GM23338 (cell line): ENCODE results near the gene TOR1AIP2. TPM values are rescaled to one million over a fixed set of nuclear protein-coding genes. Genes with fewer than 3 reads are reported as not detected.

Source experiments
- ATAC-seq: fragments of 200-7000 bp; cut with Tn5 transposase; 3 replicates; pipeline ENCODE4 v1.9.1; 2020
- DNase-seq: peaks from one replicate; pipeline ENCODE4 v3.0.0-alpha.2; 2015; ENCODE audit warnings: low spot score
- H2AFZ ChIP-seq: fragments of 200-600 bp; sonication (generic); 2 replicates; pipeline ENCODE4 v1.8.0; 2016; ENCODE audit warnings: antibody characterized with exemption, mild to moderate bottlenecking, moderate library complexity
- H3F3A ChIP-seq: fragments of 200-600 bp; sonication (generic); replicated peaks from 2 replicates; pipeline ENCODE4 v1.8.0; 2017; ENCODE audit warnings: antibody characterized with exemption, mixed run types, low read depth
- H3K27ac ChIP-seq: fragments of 200-600 bp; sonication (generic); 2 replicates; pipeline ENCODE4 v1.6.1; 2016; ENCODE audit warnings: low read depth
- H3K27me3 ChIP-seq: fragments of 200-600 bp; sonication (generic); 2 replicates; pipeline ENCODE4 v1.8.0; 2016; ENCODE audit warnings: mild to moderate bottlenecking, mixed run types, moderate library complexity; ENCODE audit not compliant: insufficient read depth
- H3K36me3 ChIP-seq: fragments of 200-600 bp; sonication (generic); 2 replicates; pipeline ENCODE4 v1.8.0; 2016; ENCODE audit warnings: mild to moderate bottlenecking; ENCODE audit not compliant: insufficient read depth
- H3K4me1 ChIP-seq: fragments of 200-600 bp; sonication (generic); 2 replicates; pipeline ENCODE4 v1.8.0; 2016; ENCODE audit warnings: mild to moderate bottlenecking, moderate library complexity; ENCODE audit not compliant: insufficient read depth
- H3K4me2 ChIP-seq: fragments of 200-600 bp; sonication (generic); 2 replicates; pipeline ENCODE4 v1.7.1; 2017; ENCODE audit warnings: mixed run types
- H3K4me3 ChIP-seq: fragments of 200-600 bp; sonication (generic); 2 replicates; pipeline ENCODE4 v1.6.1; 2016; ENCODE audit warnings: mixed run types
- H3K79me2 ChIP-seq: fragments of 200-600 bp; sonication (generic); replicated peaks from 2 replicates; pipeline ENCODE4 v1.8.0; 2017; ENCODE audit warnings: mild to moderate bottlenecking; ENCODE audit not compliant: insufficient read depth
- H3K9me2 ChIP-seq: fragments of 200-600 bp; sonication (generic); 2 replicates; pipeline ENCODE4 v1.8.0; 2017; ENCODE audit not compliant: insufficient read depth
- H4K20me1 ChIP-seq: fragments of 200-600 bp; sonication (generic); replicated peaks from 2 replicates; pipeline ENCODE4 v1.8.0; 2017; ENCODE audit warnings: mild to moderate bottlenecking; ENCODE audit not compliant: insufficient read depth
- H3K27ac Mint-ChIP-seq: 2 replicates; pipeline ENCODE4 v1.8.0; 2020; ENCODE audit warnings: inconsistent platforms, mild to moderate bottlenecking, moderate library complexity, mixed read lengths
- H3K27me3 Mint-ChIP-seq: 3 replicates; pipeline ENCODE4 v1.8.0; 2022; ENCODE audit warnings: low read depth, mild to moderate bottlenecking, moderate library complexity, mixed read lengths, inconsistent platforms; ENCODE audit not compliant: insufficient read depth, poor library complexity
- H3K36me3 Mint-ChIP-seq: 3 replicates; pipeline ENCODE4 v1.8.0; 2021; ENCODE audit warnings: low read depth, mild to moderate bottlenecking, inconsistent platforms, moderate library complexity, mixed read lengths
- H3K4me1 Mint-ChIP-seq: 3 replicates; pipeline ENCODE4 v1.8.0; 2020; ENCODE audit warnings: mild to moderate bottlenecking, inconsistent platforms, mixed read lengths
- H3K4me3 Mint-ChIP-seq: 3 replicates; pipeline ENCODE4 v1.8.0; 2021; ENCODE audit warnings: moderate library complexity, mild to moderate bottlenecking, inconsistent platforms, mixed read lengths
- H3K9me3 Mint-ChIP-seq: 3 replicates; pipeline ENCODE4 v1.8.0; 2020; ENCODE audit warnings: moderate library complexity, mild to moderate bottlenecking, inconsistent platforms, mixed read lengths
- CREB1 ChIP-seq: fragments of 250-450 bp; sonication (Bioruptor Pico); IDR thresholded peaks from 2 replicates; pipeline ENCODE4 v1.5.0; 2020; ENCODE audit warnings: low read depth, mild to moderate bottlenecking, moderate library complexity
- CTCF ChIP-seq, 2 experiments: fragments of 200-600 bp in 1 of 2; sonication (generic) in 1 of 2; conservative IDR thresholded peaks; 2 replicates each; pipeline versions ENCODE4 v1.5.1 to v1.6.1; 2016 to 2017; ENCODE audit warnings: antibody characterized with exemption in 2 of 2, low read depth in 2 of 2, mild to moderate bottlenecking in 2 of 2, moderate library complexity in 1 of 2
- ETS1 ChIP-seq: IDR thresholded peaks from 2 replicates; pipeline ENCODE4 v1.6.1; 2016; ENCODE audit warnings: antibody characterized with exemption
- EZH2 ChIP-seq: fragments of 200-600 bp; sonication (generic); IDR thresholded peaks from one replicate; pipeline ENCODE4 v1.8.0; 2017; ENCODE audit warnings: antibody characterized with exemption, mild to moderate bottlenecking, low read depth; ENCODE audit not compliant: unreplicated experiment
- EZH2phosphoT487 ChIP-seq: fragments of 200-600 bp; sonication (generic); IDR thresholded peaks from one replicate; pipeline ENCODE4 v1.8.1; 2018; ENCODE audit warnings: antibody characterized with exemption; ENCODE audit not compliant: unreplicated experiment
- NANOG ChIP-seq: IDR thresholded peaks from 2 replicates; pipeline ENCODE4 v1.6.1; 2016; ENCODE audit warnings: antibody characterized with exemption, borderline replicate concordance
- POLR2AphosphoS5 ChIP-seq: IDR thresholded peaks from 2 replicates; pipeline ENCODE4 v1.6.1; 2016; ENCODE audit warnings: antibody characterized with exemption, low read depth
- STAT1 ChIP-seq: IDR thresholded peaks from one replicate; pipeline ENCODE4 v1.6.1; 2016; ENCODE audit warnings: antibody characterized with exemption; ENCODE audit not compliant: unreplicated experiment
- ZNF114 ChIP-seq: fragments of 250-450 bp; sonication (Bioruptor Pico); IDR thresholded peaks from 2 replicates; pipeline ENCODE4 v1.5.0; 2020; ENCODE audit warnings: mild to moderate bottlenecking, moderate library complexity
- ZNF331 ChIP-seq: fragments of 250-450 bp; sonication (Bioruptor Pico); IDR thresholded peaks from 2 replicates; pipeline ENCODE4 v1.5.0; 2020; ENCODE audit warnings: low read depth, mild to moderate bottlenecking, moderate library complexity
- ZNF462 ChIP-seq: fragments of 250-450 bp; sonication (Bioruptor Pico); IDR thresholded peaks from 2 replicates; pipeline ENCODE4 v1.5.0; 2020; ENCODE audit warnings: mild to moderate bottlenecking, moderate library complexity
- polyA plus RNA-seq: library from polyadenylated mRNA; unstranded; fragments of >200 nt; fragmentation: Nextera tagmentation; extraction: Ambion mirVana; gene quantifications from 2 replicates; pipeline ENCODE4 v1.2.1, GENCODE V29; 2016
- total RNA-seq: library from RNA; depleted of rRNA; stranded (reverse); fragments of >200 nt; shearing (Covaris generic); gene quantifications from 2 replicates; pipeline ENCODE4 v1.2.3, GENCODE V29; 2014

The TOR1AIP2 gene
- total and polyA plus RNA-seq, 2 experiments from 2014 or later = 21.1 to 81.3 TPM

- no peak for TF ChIP-seq NANOG
- no peak for TF ChIP-seq ZNF462 (CRISPR knock-in tag)
These were observed 50.9 kb downstream of the TOR1AIP2 start (continued) for GRCh38 chr1:179826626-179827280.

DNA sequence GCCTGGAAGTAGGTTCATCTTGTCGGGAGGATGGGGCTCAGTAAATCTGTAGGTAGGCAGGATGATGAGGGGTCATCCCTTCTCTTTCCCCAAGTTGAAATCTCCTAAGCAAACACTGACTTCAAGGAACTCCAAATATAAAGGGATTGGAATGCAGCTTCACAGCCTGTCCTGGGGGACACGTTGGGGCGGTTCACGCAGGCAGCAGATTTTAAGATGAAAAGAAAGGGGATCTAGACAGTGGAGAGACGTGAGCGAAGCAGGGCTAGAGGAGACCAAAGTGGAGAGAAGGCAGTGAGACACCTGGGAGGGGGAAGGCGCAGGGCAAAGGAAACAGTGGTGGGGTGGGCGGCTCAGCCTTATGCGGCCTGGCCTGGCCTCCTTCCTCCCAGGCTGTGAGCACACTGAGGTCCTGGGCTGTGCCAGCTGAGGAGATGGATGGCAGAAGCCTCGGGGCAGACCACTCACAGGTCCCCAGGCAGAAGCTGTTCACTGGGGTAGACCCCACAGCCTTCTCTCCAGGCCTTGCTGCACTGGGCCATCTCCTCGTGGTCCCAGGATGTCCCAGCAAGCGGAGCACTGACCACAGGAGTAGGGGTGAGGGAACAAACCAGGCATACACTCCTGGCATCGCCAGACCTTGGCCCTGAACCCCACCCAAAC is 51.7 kb downstream of the TOR1AIP2 start:
- no peaks in the 10 kb centered on the region for H3F3A ChIP-seq
- H3K4me1 ChIP-seq = no peaks in the 10 kb centered on the region
- Mint-ChIP-seq H3K27me3 (peaks cover 8% of the 10 kb centered on the region), H3K9me3 (no peaks in the 10 kb centered on the region), H3K27ac (no peak overlapping the region), H3K4me1 (peaks cover 11% of the 10 kb centered on the region), H3K36me3 (no peaks in the 10 kb centered on the region), H3K4me3 (no peak overlapping the region)
- peak; percentile 64 for ATAC-seq
- H3K4me2 ChIP-seq = no peak overlapping the region
- no peaks in the 10 kb centered on the region for H3K36me3 ChIP-seq
- no peaks in the 10 kb centered on the region for H3K27me3 ChIP-seq
- no peaks in the 10 kb centered on the region for H3K9me2 ChIP-seq
- no peak for DNase-seq
- H3K27ac ChIP-seq = no peak overlapping the region
- no peak overlapping the region for H3K4me3 ChIP-seq
- H3K79me2 ChIP-seq = no peaks in the 10 kb centered on the region
- no peaks in the 10 kb centered on the region for H4K20me1 ChIP-seq
- peak overlapping the region; percentile 87 for H2AFZ ChIP-seq
- TF ChIP-seq NANOG (no peak), EZH2 (no peak), STAT1 (no peak), ZNF331 (CRISPR knock-in tag) (no peak), CTCF (conservative IDR thresholded peaks at IDR 0.05; ENCODE audit: low read depth in 2 of 2) (no peak), ETS1 (no peak), CREB1 (CRISPR knock-in tag) (no peak), POLR2AphosphoS5 (no peak), EZH2phosphoT487 (no peak), ZNF114 (CRISPR knock-in tag) (no peak)
